DMS153 treated with DMSO at 0.1 percent for 48 hours (cell line): ENCODE results near the gene LRRFIP1.

ENCODE experiments used
- DNase-seq: peaks from one replicate; lab custom pipeline; 2025; ENCODE audit not compliant: unreplicated experiment; lab: John Stamatoyannopoulos, UW

The LRRFIP1 gene

DNA sequence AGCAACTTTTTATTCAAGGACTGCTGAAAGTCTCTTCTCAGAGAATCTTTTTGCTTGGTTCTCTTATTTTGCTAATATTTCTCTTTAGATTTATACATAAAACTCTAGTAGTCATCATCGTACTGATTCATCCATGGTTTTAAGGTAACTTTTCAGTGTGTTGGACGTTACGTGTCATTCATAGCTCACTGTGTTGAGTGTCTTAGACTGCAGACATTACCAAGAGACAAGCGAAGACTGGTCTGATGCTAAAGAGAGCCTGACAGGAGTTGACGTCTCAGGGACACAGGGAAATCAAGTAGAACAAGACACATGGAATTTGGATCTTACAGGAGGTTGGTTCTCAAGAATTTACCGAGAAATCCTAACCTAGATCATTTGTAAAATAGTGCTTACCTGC, 196.7 kb downstream of the LRRFIP1 start:
- DNase-seq = no peak

DNA sequence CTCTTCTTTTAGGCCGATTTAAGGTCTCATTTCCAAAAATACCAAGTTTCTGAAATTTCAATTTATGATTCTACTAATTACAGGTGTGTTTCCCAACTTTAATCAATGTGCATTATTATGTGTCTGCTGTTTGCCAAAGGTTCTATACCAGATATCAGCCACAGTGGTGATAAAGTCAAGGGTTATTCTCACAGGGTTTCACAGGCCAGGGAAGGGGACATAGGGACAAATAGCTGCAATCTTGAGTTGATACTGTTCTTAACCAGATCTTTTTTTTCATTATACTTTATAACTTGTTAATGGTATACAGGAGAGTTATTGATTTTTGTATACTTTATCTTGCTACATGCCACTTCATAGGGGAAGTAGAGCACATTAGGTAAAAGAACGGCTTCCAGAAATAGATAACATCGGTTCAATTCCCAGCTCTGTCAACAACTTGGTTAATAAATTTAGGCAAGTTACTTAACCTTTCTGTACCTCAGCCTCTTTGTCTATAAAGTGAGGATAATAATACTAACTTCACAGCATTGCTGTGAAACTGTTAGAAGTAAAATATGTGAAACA, 200.1 kb downstream of the LRRFIP1 start:
- no peak for DNase-seq
